GM23248 (cell line): ENCODE results near the gene KCNG4. TPM values are rescaled to one million over a fixed set of nuclear protein-coding genes. Genes with fewer than 3 reads are reported as not detected.

Source experiments
- DNase-seq: peaks from one replicate; pipeline ENCODE4 v3.0.0-alpha.2; 2015
- H2AFZ ChIP-seq: fragments of 200-600 bp; sonication (generic); 2 replicates; pipeline ENCODE4 v1.6.1; 2016; ENCODE audit warnings: antibody characterized with exemption
- H3F3A ChIP-seq: fragments of 200-600 bp; sonication (generic); 2 replicates; pipeline ENCODE4 v1.6.1; 2016; ENCODE audit warnings: mild to moderate bottlenecking, antibody characterized with exemption, mixed run types; ENCODE audit not compliant: insufficient read depth
- H3K27ac ChIP-seq: fragments of 200-600 bp; sonication (generic); 2 replicates; pipeline ENCODE4 v1.5.1; 2016; ENCODE audit warnings: mild to moderate bottlenecking
- H3K27me3 ChIP-seq: fragments of 200-600 bp; sonication (generic); replicated peaks from 2 replicates; pipeline ENCODE4 v1.6.1; 2016; ENCODE audit warnings: mild to moderate bottlenecking; ENCODE audit not compliant: insufficient read depth
- H3K36me3 ChIP-seq: fragments of 200-600 bp; sonication (generic); 2 replicates; pipeline ENCODE4 v1.6.1; 2016; ENCODE audit warnings: low read depth, mild to moderate bottlenecking
- H3K4me1 ChIP-seq: fragments of 200-600 bp; sonication (generic); 2 replicates; pipeline ENCODE4 v1.6.1; 2016; ENCODE audit warnings: mild to moderate bottlenecking; ENCODE audit not compliant: insufficient read depth
- H3K4me2 ChIP-seq: fragments of 200-600 bp; sonication (generic); one replicate; pipeline ENCODE4 v1.6.1; 2016; ENCODE audit warnings: mild to moderate bottlenecking; ENCODE audit not compliant: unreplicated experiment
- H3K4me3 ChIP-seq: fragments of 200-600 bp; sonication (generic); 2 replicates; pipeline ENCODE4 v1.5.1; 2016; ENCODE audit warnings: mild to moderate bottlenecking
- H3K79me2 ChIP-seq: fragments of 200-600 bp; sonication (generic); 2 replicates; pipeline ENCODE4 v1.6.1; 2016; ENCODE audit warnings: mild to moderate bottlenecking; ENCODE audit not compliant: insufficient read depth
- H3K9ac ChIP-seq: fragments of 200-600 bp; sonication (generic); 2 replicates; pipeline ENCODE4 v1.6.1; 2016; ENCODE audit warnings: mild to moderate bottlenecking
- H3K9me2 ChIP-seq: fragments of 200-600 bp; sonication (generic); 2 replicates; pipeline ENCODE4 v1.6.1; 2016; ENCODE audit warnings: mixed run types, mild to moderate bottlenecking, moderate library complexity; ENCODE audit not compliant: insufficient read depth
- H3K9me3 ChIP-seq: fragments of 200-600 bp; sonication (generic); one replicate; pipeline ENCODE4 v1.6.1; 2017; ENCODE audit warnings: low read depth
- H4K20me1 ChIP-seq: fragments of 200-600 bp; sonication (generic); 2 replicates; pipeline ENCODE4 v1.6.0; 2016; ENCODE audit not compliant: insufficient read depth
- EZH2 ChIP-seq: fragments of 200-600 bp; sonication (generic); IDR thresholded peaks from 2 replicates; pipeline ENCODE4 v1.6.1; 2018; ENCODE audit warnings: antibody characterized with exemption, mild to moderate bottlenecking; ENCODE audit not compliant: insufficient read depth, poor library complexity, severe bottlenecking
- EZH2phosphoT487 ChIP-seq: fragments of 200-600 bp; sonication (generic); IDR thresholded peaks from 2 replicates; pipeline ENCODE4 v1.6.1; 2018; ENCODE audit warnings: antibody characterized with exemption, moderate library complexity, mild to moderate bottlenecking, low read depth; ENCODE audit not compliant: insufficient read depth
- WGBS, 2 experiments: methylation state at CpG; one replicate each; pipeline ENCODE4 v1.1.6; 2015 to 2017; ENCODE audit warnings: low lambda C conversion rate in 2 of 2, low coverage in 1 of 2; ENCODE audit errors: missing lambda C conversion rate in 2 of 2; 5-methylcytosine and 5-hydroxymethylcytosine counted together
- in situ Hi-C: fragments of 300-500 bp; cut with MboI; formaldehyde crosslinking; loops from 2 replicates; pipeline ENCODE4 v1.15.0; 2020
- polyA plus RNA-seq: library from polyadenylated mRNA; unstranded; fragments of >200 nt; fragmentation: Nextera tagmentation; extraction: Ambion mirVana; gene quantifications from 2 replicates; pipeline ENCODE4 v1.2.1, GENCODE V29; 2016
- total RNA-seq: library from RNA; depleted of rRNA; stranded (reverse); fragments of >200 nt; shearing (Covaris generic); gene quantifications from 2 replicates; pipeline ENCODE4 v1.2.3, GENCODE V29; 2014

The KCNG4 gene
- total and polyA plus RNA-seq, 2 experiments from 2014 or later = not detected

GRCh38 chr16:84182680-84183571 is 56.9 kb downstream of the KCNG4 start:
- Histone ChIP-seq H4K20me1 (no peaks in the 10 kb centered on the region; the same call in 1 of the 2 replicates), H3K27me3 (no peaks in the 10 kb centered on the region), H3K79me2 (peaks cover 34% of the 10 kb centered on the region), H3K9ac (no peak overlapping the region), H3K4me2 (no peak overlapping the region), H2AFZ (no peak overlapping the region), H3K36me3 (no peaks in the 10 kb centered on the region), H3K4me3 (no peak overlapping the region), H3K9me3 (no peaks in the 10 kb centered on the region), H3K27ac (no peak overlapping the region), H3K4me1 (peaks cover 2% of the 10 kb centered on the region; the same call in 1 of the 2 replicates), H3F3A (peaks cover 5% of the 10 kb centered on the region; the same call in 1 of the 2 replicates), H3K9me2 (no peaks in the 10 kb centered on the region)
- in situ Hi-C loops = no loop called here
- no peak for DNase-seq
- WGBS, 2 experiments = 95 to 96% methylated on average over 25 to 26 of the region's 26 CpGs
- TF ChIP-seq EZH2phosphoT487 (no peak), EZH2 (no peak)

- no peaks in the 10 kb centered on the region for H3K27me3 ChIP-seq
- no peak for DNase-seq
- no peak overlapping the region for H3K4me3 ChIP-seq
- H3K79me2 ChIP-seq = peaks cover 34% of the 10 kb centered on the region
- H4K20me1 ChIP-seq = no peaks in the 10 kb centered on the region; the same call in 1 of the 2 replicates
- no peak overlapping the region for H3K4me2 ChIP-seq
- H3K9me3 ChIP-seq = no peaks in the 10 kb centered on the region
- in situ Hi-C loops = no loop called here
- H3K9me2 ChIP-seq = no peaks in the 10 kb centered on the region
- H2AFZ ChIP-seq = no peak overlapping the region
- H3K27ac ChIP-seq = no peak overlapping the region
- no peak overlapping the region for H3K9ac ChIP-seq
- peaks cover 10% of the 10 kb centered on the region for H3K4me1 ChIP-seq
- TF ChIP-seq EZH2phosphoT487 (no peak), EZH2 (no peak)
- 94 to 97% methylated on average over 15 to 18 of the region's 18 CpGs for WGBS, 2 experiments
- no peaks in the 10 kb centered on the region for H3K36me3 ChIP-seq
- peaks cover 10% of the 10 kb centered on the region; the same call in 1 of the 2 replicates for H3F3A ChIP-seq
Measured at GRCh38 chr16:84182104-84182503, 57.7 kb downstream of the KCNG4 start.

- H3K27me3 ChIP-seq = no peaks in the 10 kb centered on the region
- TF ChIP-seq EZH2phosphoT487 (no peak), EZH2 (no peak)
- H3K4me1 ChIP-seq = peaks cover 17% of the 10 kb centered on the region
- H3F3A ChIP-seq = peaks cover 10% of the 10 kb centered on the region; the same call in 1 of the 2 replicates
- H3K9me3 ChIP-seq = no peaks in the 10 kb centered on the region
- H3K9me2 ChIP-seq = no peaks in the 10 kb centered on the region
- in situ Hi-C loops = no loop called here
- H3K36me3 ChIP-seq = no peaks in the 10 kb centered on the region
- WGBS, 2 experiments = 90 to 94% methylated on average over 37 to 38 of the region's 41 CpGs
- H3K79me2 ChIP-seq = peaks cover 29% of the 10 kb centered on the region
- H4K20me1 ChIP-seq = no peaks in the 10 kb centered on the region; the same call in 1 of the 2 replicates
- H3K9ac ChIP-seq = no peak overlapping the region
- H3K4me2 ChIP-seq = no peak overlapping the region
- DNase-seq = no peak
- H3K27ac ChIP-seq = no peak overlapping the region
- no peak overlapping the region for H3K4me3 ChIP-seq
- H2AFZ ChIP-seq = no peak overlapping the region
Measured at GRCh38 chr16:84181144-84181915, 58.5 kb downstream of the KCNG4 start.

- H3K27ac ChIP-seq = no peak overlapping the region
Measured at GRCh38 chr16:84180519-84181140, 59.2 kb downstream of the KCNG4 start.

More at GRCh38 chr16:84180519-84181140, 59.2 kb downstream of the KCNG4 start:
- H3K4me1 ChIP-seq = peaks cover 21% of the 10 kb centered on the region
- H3K27me3 ChIP-seq = no peaks in the 10 kb centered on the region
- H3K4me3 ChIP-seq = no peak overlapping the region
- H3F3A ChIP-seq = peaks cover 10% of the 10 kb centered on the region; the same call in 1 of the 2 replicates
- DNase-seq = no peak
- TF ChIP-seq EZH2phosphoT487 (no peak), EZH2 (no peak)
- in situ Hi-C loops = no loop called here
- H3K36me3 ChIP-seq = no peaks in the 10 kb centered on the region
- no peak overlapping the region for H2AFZ ChIP-seq
- WGBS, 2 experiments = 82 to 84% methylated on average over 17 to 21 of the region's 21 CpGs
- H3K9me3 ChIP-seq = no peaks in the 10 kb centered on the region
- no peak overlapping the region for H3K9ac ChIP-seq
- H4K20me1 ChIP-seq = no peaks in the 10 kb centered on the region; the same call in 1 of the 2 replicates
- no peaks in the 10 kb centered on the region for H3K9me2 ChIP-seq
- peaks cover 22% of the 10 kb centered on the region for H3K79me2 ChIP-seq
- no peak overlapping the region for H3K4me2 ChIP-seq
